Smooth muscle cell (in vitro differentiated cells): ENCODE measurements around the gene UBE2O. TPM values are rescaled to one million over a fixed set of nuclear protein-coding genes. Genes with fewer than 3 reads are reported as not detected.

Experiments
- DNase-seq: peaks from one replicate; lab custom pipeline; 2025; ENCODE audit not compliant: unreplicated experiment; lab: John Stamatoyannopoulos, UW
- H2AFZ ChIP-seq: fragments of 200-600 bp; sonication (generic); 2 replicates; pipeline ENCODE4 v1.6.0; 2016; ENCODE audit warnings: antibody characterized with exemption, low read depth, mild to moderate bottlenecking
- H3F3A ChIP-seq: fragments of 200-600 bp; sonication (generic); 2 replicates; pipeline ENCODE4 v1.6.0; 2017; ENCODE audit warnings: antibody characterized with exemption, low read depth
- H3K27ac ChIP-seq: fragments of 200-600 bp; sonication (generic); 2 replicates; pipeline ENCODE4 v1.5.1; 2016; ENCODE audit warnings: low read depth, mild to moderate bottlenecking
- H3K27me3 ChIP-seq: fragments of 200-600 bp; sonication (generic); 2 replicates; pipeline ENCODE4 v1.6.1; 2016; ENCODE audit warnings: low read depth, mild to moderate bottlenecking
- H3K36me3 ChIP-seq: fragments of 200-600 bp; sonication (generic); 2 replicates; pipeline ENCODE4 v1.5.1; 2016; ENCODE audit warnings: low read depth
- H3K4me1 ChIP-seq: fragments of 200-600 bp; sonication (generic); 2 replicates; pipeline ENCODE4 v1.5.1; 2016; ENCODE audit warnings: low read depth
- H3K4me2 ChIP-seq: fragments of 200-600 bp; sonication (generic); 2 replicates; pipeline ENCODE4 v1.6.0; 2016; ENCODE audit warnings: mild to moderate bottlenecking
- H3K4me3 ChIP-seq: fragments of 200-600 bp; sonication (generic); 2 replicates; pipeline ENCODE4 v1.5.1; 2016; ENCODE audit warnings: mild to moderate bottlenecking
- H3K79me2 ChIP-seq: fragments of 200-600 bp; sonication (generic); 2 replicates; pipeline ENCODE4 v1.6.0; 2016; ENCODE audit warnings: low read depth, mild to moderate bottlenecking
- H3K9ac ChIP-seq: fragments of 200-600 bp; sonication (generic); 2 replicates; pipeline ENCODE4 v1.6.0; 2016; ENCODE audit warnings: low read depth
- H3K9me3 ChIP-seq: fragments of 200-600 bp; sonication (generic); replicated peaks from 2 replicates; pipeline ENCODE4 v1.5.1; 2016; ENCODE audit warnings: low read depth
- H4K20me1 ChIP-seq: fragments of 200-600 bp; sonication (generic); 2 replicates; pipeline ENCODE4 v1.6.0; 2016; ENCODE audit warnings: low read depth
- CTCF ChIP-seq: fragments of 200-600 bp; sonication (generic); IDR thresholded peaks from 2 replicates; pipeline ENCODE4 v1.5.1; 2017; ENCODE audit warnings: borderline replicate concordance, mild to moderate bottlenecking, antibody characterized with exemption; ENCODE audit not compliant: insufficient read depth, poor library complexity, severe bottlenecking
- WGBS: methylation state at CpG from one replicate; pipeline ENCODE4 v1.1.7; 2016; ENCODE audit warnings: low lambda C conversion rate; 5-methylcytosine and 5-hydroxymethylcytosine counted together
- polyA plus RNA-seq: library from polyadenylated mRNA; unstranded; fragments of >200 nt; fragmentation: Nextera tagmentation; extraction: Ambion mirVana; gene quantifications from 2 replicates; pipeline ENCODE4 v1.2.1, GENCODE V29; 2016
- total RNA-seq: library from RNA; depleted of rRNA; stranded (reverse); fragments of >200 nt; gene quantifications from 2 replicates; pipeline ENCODE4 v1.2.3, GENCODE V29; 2014

The UBE2O gene
- total and polyA plus RNA-seq, 2 experiments from 2014 or later, result 10.1 to 12.1 TPM

- no peak for TF ChIP-seq CTCF
- Histone ChIP-seq H3K27ac (no peak overlapping the region), H3K4me3 (no peak overlapping the region), H3K4me1 (no peaks in the 10 kb centered on the region), H3F3A (no peaks in the 10 kb centered on the region), H3K9ac (no peak overlapping the region), H3K4me2 (no peak overlapping the region), H3K27me3 (no peaks in the 10 kb centered on the region), H3K9me3 (no peaks in the 10 kb centered on the region), H3K36me3 (no peaks in the 10 kb centered on the region), H2AFZ (no peak overlapping the region), H3K79me2 (peaks cover 31% of the 10 kb centered on the region), H4K20me1 (peaks cover 98% of the 10 kb centered on the region)
- DNase-seq, result no peak
- 94% methylated on average over 17 of the region's 17 CpGs for WGBS
Observed at GRCh38 chr17:76419576-76420260, 33.2 kb downstream of the UBE2O start.

- Histone ChIP-seq H3K9ac (no peak overlapping the region), H3F3A (no peaks in the 10 kb centered on the region), H3K9me3 (no peaks in the 10 kb centered on the region), H4K20me1 (peaks cover 100% of the 10 kb centered on the region), H3K4me2 (no peak overlapping the region), H2AFZ (no peak overlapping the region), H3K4me1 (no peaks in the 10 kb centered on the region), H3K4me3 (no peak overlapping the region), H3K36me3 (no peaks in the 10 kb centered on the region), H3K27me3 (no peaks in the 10 kb centered on the region), H3K79me2 (peaks cover 42% of the 10 kb centered on the region), H3K27ac (no peak overlapping the region)
- no peak for DNase-seq
- WGBS, result 85% methylated on average over 11 of the region's 11 CpGs
- TF ChIP-seq CTCF, result no peak
Observed at GRCh38 chr17:76417499-76418143, 35.3 kb downstream of the UBE2O start.

- Histone ChIP-seq H3F3A (no peaks in the 10 kb centered on the region), H2AFZ (no peak overlapping the region), H3K9ac (no peak overlapping the region), H3K79me2 (peaks cover 39% of the 10 kb centered on the region), H3K4me2 (no peak overlapping the region), H3K4me1 (no peaks in the 10 kb centered on the region), H3K36me3 (no peaks in the 10 kb centered on the region), H3K27ac (no peak overlapping the region), H3K4me3 (no peak overlapping the region), H3K27me3 (no peaks in the 10 kb centered on the region), H4K20me1 (peaks cover 100% of the 10 kb centered on the region), H3K9me3 (no peaks in the 10 kb centered on the region)
- no peak for TF ChIP-seq CTCF
- 95% methylated on average over 4 of the region's 4 CpGs for WGBS
- DNase-seq, result no peak
Observed at GRCh38 chr17:76416899-76417298, 36.1 kb downstream of the UBE2O start.
